ENCODE results near the gene LZTS3.

The LZTS3 gene

GRCh38 chr20:3116341-3116740 lies 57.0 kb downstream of the LZTS3 start (continued):
- TF ChIP-seq ZBTB10 (tag by site-specific recombination; IDR thresholded peaks at IDR 0.05) (no peak), ZBTB1 (tag by site-specific recombination; IDR thresholded peaks at IDR 0.05) (no peak), ZSCAN16 (tag by site-specific recombination; IDR thresholded peaks at IDR 0.05) (no peak), ZNF837 (tag by site-specific recombination; IDR thresholded peaks at IDR 0.05) (no peak), GLIS1 (tag by site-specific recombination; IDR thresholded peaks at IDR 0.05) (no peak), KLF9 (tag by site-specific recombination; IDR thresholded peaks at IDR 0.05; ENCODE audit: low read depth) (no peak), ZNF639 (tag by site-specific recombination; IDR thresholded peaks at IDR 0.05) (no peak), BCL6B (tag by site-specific recombination; IDR thresholded peaks at IDR 0.05) (no peak), ZNF610 (tag by site-specific recombination; IDR thresholded peaks at IDR 0.05; ENCODE audit: borderline replicate concordance) (no peak)
- TF ChIP-seq, protein P1, sequence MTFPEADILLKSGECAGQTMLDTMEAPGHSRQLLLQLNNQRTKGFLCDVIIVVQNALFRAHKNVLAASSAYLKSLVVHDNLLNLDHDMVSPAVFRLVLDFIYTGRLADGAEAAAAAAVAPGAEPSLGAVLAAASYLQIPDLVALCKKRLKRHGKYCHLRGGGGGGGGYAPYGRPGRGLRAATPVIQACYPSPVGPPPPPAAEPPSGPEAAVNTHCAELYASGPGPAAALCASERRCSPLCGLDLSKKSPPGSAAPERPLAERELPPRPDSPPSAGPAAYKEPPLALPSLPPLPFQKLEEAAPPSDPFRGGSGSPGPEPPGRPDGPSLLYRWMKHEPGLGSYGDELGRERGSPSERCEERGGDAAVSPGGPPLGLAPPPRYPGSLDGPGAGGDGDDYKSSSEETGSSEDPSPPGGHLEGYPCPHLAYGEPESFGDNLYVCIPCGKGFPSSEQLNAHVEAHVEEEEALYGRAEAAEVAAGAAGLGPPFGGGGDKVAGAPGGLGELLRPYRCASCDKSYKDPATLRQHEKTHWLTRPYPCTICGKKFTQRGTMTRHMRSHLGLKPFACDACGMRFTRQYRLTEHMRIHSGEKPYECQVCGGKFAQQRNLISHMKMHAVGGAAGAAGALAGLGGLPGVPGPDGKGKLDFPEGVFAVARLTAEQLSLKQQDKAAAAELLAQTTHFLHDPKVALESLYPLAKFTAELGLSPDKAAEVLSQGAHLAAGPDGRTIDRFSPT (tag by site-specific recombination; IDR thresholded peaks at IDR 0.05): no peak

- Histone ChIP-seq H3K27ac (ENCODE audit: extremely low read depth, low read depth, low read length) (no peak overlapping the region), H3K4me1 (ENCODE audit: control insufficient read depth, insufficient read depth, low read length) (no peaks in the 10 kb centered on the region; the same call in 1 of the 2 replicates), H3K36me3 (ENCODE audit: control insufficient read depth in 2 of 2, insufficient read depth in 1 of 2, low read length in 2 of 2) (peaks cover 4 to 8% of the 10 kb centered on the region in 2 experiments; a peak in 2 of 3 replicates), H3K4me3 (ENCODE audit: low read depth, low read length) (no peak overlapping the region), H3K9me3 (ENCODE audit: control insufficient read depth, insufficient read depth, low read depth, low read length) (no peaks in the 10 kb centered on the region)
- ChIA-PET CTCF (interaction anchor here (0.6 to 3.1 kb wide), 12 partner anchors 11 to 774 kb away, joined by 3 to 14 read pairs (median 4); no protein-coding TSS in a partner anchor), POLR2A (interaction anchor here (0.7 kb wide), 1 partner anchor 160 kb away, joined by 4 read pairs; no protein-coding TSS in a partner anchor)
- no peak for TF ChIP-seq ZBTB49 (tag by site-specific recombination; IDR thresholded peaks at IDR 0.05; ENCODE audit: low read depth)
- peak; percentile 66 for TF ChIP-seq ZNF654 (tag by site-specific recombination; IDR thresholded peaks at IDR 0.05; ENCODE audit: low read depth)
- TF ChIP-seq ZNF341 (tag by site-specific recombination; IDR thresholded peaks at IDR 0.05; ENCODE audit: low read depth): peak; percentile 48
- 0 out of 2 replicates have a peak, but pooled peaks have one; percentile 24 for TF ChIP-seq SCRT2 (tag by site-specific recombination; IDR thresholded peaks at IDR 0.05)
- TF ChIP-seq ZNF350 (tag by site-specific recombination; IDR thresholded peaks at IDR 0.05): no peak
- peak; percentile 72 for TF ChIP-seq IKZF3 (tag by site-specific recombination; IDR thresholded peaks at IDR 0.05)
- TF ChIP-seq, protein P2, sequence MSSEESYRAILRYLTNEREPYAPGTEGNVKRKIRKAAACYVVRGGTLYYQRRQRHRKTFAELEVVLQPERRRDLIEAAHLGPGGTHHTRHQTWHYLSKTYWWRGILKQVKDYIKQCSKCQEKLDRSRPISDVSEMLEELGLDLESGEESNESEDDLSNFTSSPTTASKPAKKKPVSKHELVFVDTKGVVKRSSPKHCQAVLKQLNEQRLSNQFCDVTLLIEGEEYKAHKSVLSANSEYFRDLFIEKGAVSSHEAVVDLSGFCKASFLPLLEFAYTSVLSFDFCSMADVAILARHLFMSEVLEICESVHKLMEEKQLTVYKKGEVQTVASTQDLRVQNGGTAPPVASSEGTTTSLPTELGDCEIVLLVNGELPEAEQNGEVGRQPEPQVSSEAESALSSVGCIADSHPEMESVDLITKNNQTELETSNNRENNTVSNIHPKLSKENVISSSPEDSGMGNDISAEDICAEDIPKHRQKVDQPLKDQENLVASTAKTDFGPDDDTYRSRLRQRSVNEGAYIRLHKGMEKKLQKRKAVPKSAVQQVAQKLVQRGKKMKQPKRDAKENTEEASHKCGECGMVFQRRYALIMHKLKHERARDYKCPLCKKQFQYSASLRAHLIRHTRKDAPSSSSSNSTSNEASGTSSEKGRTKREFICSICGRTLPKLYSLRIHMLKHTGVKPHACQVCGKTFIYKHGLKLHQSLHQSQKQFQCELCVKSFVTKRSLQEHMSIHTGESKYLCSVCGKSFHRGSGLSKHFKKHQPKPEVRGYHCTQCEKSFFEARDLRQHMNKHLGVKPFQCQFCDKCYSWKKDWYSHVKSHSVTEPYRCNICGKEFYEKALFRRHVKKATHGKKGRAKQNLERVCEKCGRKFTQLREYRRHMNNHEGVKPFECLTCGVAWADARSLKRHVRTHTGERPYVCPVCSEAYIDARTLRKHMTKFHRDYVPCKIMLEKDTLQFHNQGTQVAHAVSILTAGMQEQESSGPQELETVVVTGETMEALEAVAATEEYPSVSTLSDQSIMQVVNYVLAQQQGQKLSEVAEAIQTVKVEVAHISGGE (tag by site-specific recombination; conservative IDR thresholded peaks at IDR 0.05; ENCODE audit: low read depth): no peak
- TF ChIP-seq, protein P3, sequence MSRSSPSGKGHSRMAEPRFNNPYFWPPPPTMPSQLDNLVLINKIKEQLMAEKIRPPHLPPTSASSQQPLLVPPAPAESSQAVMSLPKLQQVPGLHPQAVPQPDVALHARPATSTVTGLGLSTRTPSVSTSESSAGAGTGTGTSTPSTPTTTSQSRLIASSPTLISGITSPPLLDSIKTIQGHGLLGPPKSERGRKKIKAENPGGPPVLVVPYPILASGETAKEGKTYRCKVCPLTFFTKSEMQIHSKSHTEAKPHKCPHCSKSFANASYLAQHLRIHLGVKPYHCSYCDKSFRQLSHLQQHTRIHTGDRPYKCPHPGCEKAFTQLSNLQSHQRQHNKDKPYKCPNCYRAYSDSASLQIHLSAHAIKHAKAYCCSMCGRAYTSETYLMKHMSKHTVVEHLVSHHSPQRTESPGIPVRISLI (tag by site-specific recombination; IDR thresholded peaks at IDR 0.05): peak; percentile 94
Measured at GRCh38 chr20:3115190-3116107, 57.9 kb downstream of the LZTS3 start.
